CMK (cell line): ENCODE measurements around the gene DPP10.
"Not testable (repeated sequence)": the region's sequence is repeated elsewhere in the genome, so short reads cannot be mapped to it uniquely, and the experiment has no call there.

ENCODE experiments used
- DNase-seq: peaks from one replicate; pipeline ENCODE4 v3.0.0-alpha.2; 2010; ENCODE audit warnings: low read depth

The DPP10 gene

GRCh38 chr2:115440746-115441145, 998.3 kb downstream of the DPP10 start:
- not testable (repeated sequence) for DNase-seq

- DNase-seq, result no peak
These were observed 1001.2 kb downstream of the DPP10 start for GRCh38 chr2:115443539-115444185.

GRCh38 chr2:115460008-115460407, 1017.6 kb downstream of the DPP10 start:
- DNase-seq, result no peak

GRCh38 chr2:115480741-115481140, 1038.3 kb downstream of the DPP10 start:
- no peak for DNase-seq

- DNase-seq, result no peak
These were observed 1039.4 kb downstream of the DPP10 start for GRCh38 chr2:115481842-115482241.

GRCh38 chr2:115483666-115484065, 1041.2 kb downstream of the DPP10 start:
- DNase-seq, result no peak

GRCh38 chr2:115484486-115484885, 1042.0 kb downstream of the DPP10 start:
- no peak for DNase-seq

- DNase-seq, result no peak
These were observed 1042.5 kb downstream of the DPP10 start for GRCh38 chr2:115484983-115485382.

GRCh38 chr2:115491186-115491793, 1048.8 kb downstream of the DPP10 start:
- no peak for DNase-seq

GRCh38 chr2:115505331-115505730, 1062.9 kb downstream of the DPP10 start:
- no peak for DNase-seq

- DNase-seq, result no peak
These were observed 1078.3 kb downstream of the DPP10 start for GRCh38 chr2:115520727-115521126.

- DNase-seq, result no peak
These were observed 1082.0 kb downstream of the DPP10 start for GRCh38 chr2:115524452-115524851.

GRCh38 chr2:115529627-115530026, 1087.2 kb downstream of the DPP10 start:
- DNase-seq, result no peak

- no peak for DNase-seq
These were observed 1090.6 kb downstream of the DPP10 start for GRCh38 chr2:115533081-115533480.

- DNase-seq, result no peak
These were observed 1099.4 kb downstream of the DPP10 start for GRCh38 chr2:115541814-115542213.

- no peak for DNase-seq
These were observed 1099.9 kb downstream of the DPP10 start for GRCh38 chr2:115542331-115542730.

GRCh38 chr2:115543024-115543423, 1100.6 kb downstream of the DPP10 start:
- DNase-seq, result no peak

GRCh38 chr2:115543461-115543860, 1101.0 kb downstream of the DPP10 start:
- no peak for DNase-seq

- no peak for DNase-seq
These were observed 1107.2 kb downstream of the DPP10 start for GRCh38 chr2:115549611-115550130.

GRCh38 chr2:115552726-115553125, 1110.3 kb downstream of the DPP10 start:
- DNase-seq, result no peak

- no peak for DNase-seq
These were observed 1111.7 kb downstream of the DPP10 start for GRCh38 chr2:115554153-115554552.

GRCh38 chr2:115558725-115559124, 1116.3 kb downstream of the DPP10 start:
- DNase-seq, result no peak

GRCh38 chr2:115560666-115561065, 1118.2 kb downstream of the DPP10 start:
- no peak for DNase-seq

- DNase-seq, result no peak
These were observed 1126.2 kb downstream of the DPP10 start for GRCh38 chr2:115568643-115569042.
